HG03457 (cell line): ENCODE results near the gene ME1.
"Not testable (repeated sequence)": the region's sequence is repeated elsewhere in the genome, so short reads cannot be mapped to it uniquely, and the experiment has no call there.

Experiments used
- ATAC-seq: cut with Tn5 transposase; IDR thresholded peaks from one replicate; pipeline ENCODE4 v1.9.1; 2021; ENCODE audit warnings: moderate number of reproducible peaks; ENCODE audit not compliant: unreplicated experiment

ME1 gene

GRCh38 chr6:83432636-83433035 is 1.8 kb upstream of the ME1 start:
- ATAC-seq: no peak

GRCh38 chr6:83431545-83432155 is 799 bp upstream of the ME1 start:
- no peak for ATAC-seq

GRCh38 chr6:83429857-83430610 is 817 bp downstream of the ME1 start:
- peak; percentile 6 for ATAC-seq

GRCh38 chr6:83429269-83429668 is 1.6 kb downstream of the ME1 start:
- no peak for ATAC-seq

- no peak for ATAC-seq
These were observed 6.3 kb downstream of the ME1 start for GRCh38 chr6:83424392-83425018.

- no peak for ATAC-seq
These were observed 12.8 kb downstream of the ME1 start for GRCh38 chr6:83417880-83418663.

- ATAC-seq: no peak
These were observed 17.8 kb downstream of the ME1 start for GRCh38 chr6:83413068-83413467.

GRCh38 chr6:83411731-83412130 is 19.1 kb downstream of the ME1 start:
- no peak for ATAC-seq

GRCh38 chr6:83403191-83403590 is 27.7 kb downstream of the ME1 start:
- ATAC-seq: no peak

- ATAC-seq: no peak
These were observed 41.2 kb downstream of the ME1 start for GRCh38 chr6:83389606-83390005.

- ATAC-seq: no peak
These were observed 45.4 kb downstream of the ME1 start for GRCh38 chr6:83385473-83385872.

- ATAC-seq: no peak
These were observed 46.1 kb downstream of the ME1 start for GRCh38 chr6:83384751-83385150.

- no peak for ATAC-seq
These were observed 48.9 kb downstream of the ME1 start for GRCh38 chr6:83381949-83382348.

- no peak for ATAC-seq
These were observed 52.0 kb downstream of the ME1 start for GRCh38 chr6:83378621-83379388.

- no peak for ATAC-seq
These were observed 59.4 kb downstream of the ME1 start for GRCh38 chr6:83371423-83371822.

GRCh38 chr6:83370567-83370966 is 60.3 kb downstream of the ME1 start:
- no peak for ATAC-seq

GRCh38 chr6:83369692-83370091 is 61.2 kb downstream of the ME1 start:
- ATAC-seq: no peak

- no peak for ATAC-seq
These were observed 62.3 kb downstream of the ME1 start for GRCh38 chr6:83368577-83368976.

GRCh38 chr6:83367104-83367503 is 63.7 kb downstream of the ME1 start:
- no peak for ATAC-seq

- ATAC-seq: no peak
These were observed 64.9 kb downstream of the ME1 start for GRCh38 chr6:83365931-83366330.

- ATAC-seq: not testable (repeated sequence)
These were observed 68.5 kb downstream of the ME1 start for GRCh38 chr6:83362349-83362748.
